SK-N-SH treated with all-trans-retinoic acid at 6 μM for 48 hours (cell line): ENCODE data around the gene CBR1.

Source experiments
- ARNTL ChIP-seq: fragments of 450-650 bp; formaldehyde crosslinking; IDR thresholded peaks from 2 replicates; pipeline ENCODE4 v1.5.0; 2020; ENCODE audit warnings: low read depth, mild to moderate bottlenecking, moderate library complexity, borderline replicate concordance
- BACH2 ChIP-seq: fragments of 250-450 bp; sonication (Bioruptor Pico); IDR thresholded peaks from 2 replicates; pipeline ENCODE4 v1.9.0; 2021; ENCODE audit warnings: mild to moderate bottlenecking, borderline replicate concordance
- CREB5 ChIP-seq: fragments of 250-450 bp; sonication (Bioruptor Pico); IDR thresholded peaks from 2 replicates; pipeline ENCODE4 v1.5.1; 2020; ENCODE audit warnings: low read depth, mild to moderate bottlenecking, moderate library complexity
- ISL1 ChIP-seq: fragments of 250-450 bp; sonication (Bioruptor Pico); IDR thresholded peaks from 2 replicates; pipeline ENCODE4 v2.1.2; 2022; ENCODE audit warnings: mild to moderate bottlenecking, moderate library complexity
- OSR1 ChIP-seq: fragments of 250-450 bp; sonication (Bioruptor Pico); IDR thresholded peaks from 2 replicates; pipeline ENCODE4 v1.8.0; 2022; ENCODE audit warnings: moderate library complexity, mild to moderate bottlenecking, inconsistent platforms
- PATZ1 ChIP-seq: fragments of 250-450 bp; sonication (Bioruptor Pico); IDR thresholded peaks from 2 replicates; pipeline ENCODE4 v1.8.0; 2020; ENCODE audit warnings: mild to moderate bottlenecking, moderate library complexity, borderline replicate concordance
- POU6F1 ChIP-seq: fragments of 250-450 bp; sonication (Bioruptor Pico); IDR thresholded peaks from 2 replicates; pipeline ENCODE4 v1.8.0; 2021; ENCODE audit warnings: low read depth, mild to moderate bottlenecking, moderate library complexity, borderline replicate concordance
- RARB ChIP-seq: fragments of 250-450 bp; sonication (Bioruptor Pico); IDR thresholded peaks from 2 replicates; pipeline ENCODE4 v1.8.0; 2021; ENCODE audit warnings: mild to moderate bottlenecking, moderate library complexity
- TOX ChIP-seq: fragments of 250-450 bp; sonication (Bioruptor Pico); IDR thresholded peaks from 2 replicates; pipeline ENCODE4 v1.8.0; 2021; ENCODE audit warnings: mild to moderate bottlenecking, moderate library complexity, borderline replicate concordance
- ZFP3 ChIP-seq: fragments of 250-450 bp; sonication (Bioruptor Pico); IDR thresholded peaks from 2 replicates; pipeline ENCODE4 v1.5.0; 2020; ENCODE audit warnings: mild to moderate bottlenecking, moderate library complexity
- ZNF565 ChIP-seq: fragments of 450-650 bp; formaldehyde crosslinking; conservative IDR thresholded peaks from 2 replicates; pipeline ENCODE4 v1.5.0; 2020; ENCODE audit warnings: low read depth, mild to moderate bottlenecking, moderate library complexity
- ZNF70 ChIP-seq: fragments of 450-650 bp; formaldehyde crosslinking; IDR thresholded peaks from 2 replicates; pipeline ENCODE4 v1.5.0; 2020; ENCODE audit warnings: mild to moderate bottlenecking, moderate library complexity
- TF ChIP-seq, protein P1 (sequence below): fragments of 250-450 bp; sonication (Bioruptor Pico); IDR thresholded peaks from 2 replicates; pipeline ENCODE4 v1.5.1; 2021; ENCODE audit warnings: mild to moderate bottlenecking, moderate library complexity

DNA sequence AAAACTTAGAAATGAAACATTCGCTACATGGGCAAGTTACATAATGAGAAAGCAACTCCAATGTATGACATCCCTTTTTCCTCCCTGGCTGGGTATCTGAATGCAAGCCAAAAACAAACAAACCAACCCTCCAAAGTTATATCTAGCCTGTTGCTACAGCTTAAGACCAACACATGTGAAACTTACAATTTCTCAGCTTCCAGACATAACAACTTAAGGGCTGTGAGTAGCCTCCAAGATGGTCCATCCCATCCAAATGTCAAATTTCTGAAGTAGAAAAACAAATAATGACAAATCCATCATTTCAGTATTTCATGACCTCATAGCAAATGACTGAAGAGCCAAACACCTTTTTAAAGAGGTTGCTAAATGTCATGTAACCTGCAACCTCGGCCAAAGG is 29.4 kb upstream of the CBR1 start:
- no peak for TF ChIP-seq ZNF565 (CRISPR knock-in tag)
- TF ChIP-seq ISL1 (CRISPR knock-in tag), result no peak
- no peak for TF ChIP-seq OSR1 (CRISPR knock-in tag)
- TF ChIP-seq PATZ1 (CRISPR knock-in tag), result no peak
- TF ChIP-seq ARNTL (CRISPR knock-in tag), result no peak
- no peak for TF ChIP-seq RARB (CRISPR knock-in tag)
- no peak for TF ChIP-seq TOX (CRISPR knock-in tag)
- TF ChIP-seq CREB5, result no peak
- no peak for TF ChIP-seq POU6F1
- TF ChIP-seq ZNF70 (CRISPR knock-in tag), result no peak
- TF ChIP-seq BACH2 (CRISPR knock-in tag), result no peak
- TF ChIP-seq ZFP3 (CRISPR knock-in tag), result no peak
- TF ChIP-seq, protein P1, sequence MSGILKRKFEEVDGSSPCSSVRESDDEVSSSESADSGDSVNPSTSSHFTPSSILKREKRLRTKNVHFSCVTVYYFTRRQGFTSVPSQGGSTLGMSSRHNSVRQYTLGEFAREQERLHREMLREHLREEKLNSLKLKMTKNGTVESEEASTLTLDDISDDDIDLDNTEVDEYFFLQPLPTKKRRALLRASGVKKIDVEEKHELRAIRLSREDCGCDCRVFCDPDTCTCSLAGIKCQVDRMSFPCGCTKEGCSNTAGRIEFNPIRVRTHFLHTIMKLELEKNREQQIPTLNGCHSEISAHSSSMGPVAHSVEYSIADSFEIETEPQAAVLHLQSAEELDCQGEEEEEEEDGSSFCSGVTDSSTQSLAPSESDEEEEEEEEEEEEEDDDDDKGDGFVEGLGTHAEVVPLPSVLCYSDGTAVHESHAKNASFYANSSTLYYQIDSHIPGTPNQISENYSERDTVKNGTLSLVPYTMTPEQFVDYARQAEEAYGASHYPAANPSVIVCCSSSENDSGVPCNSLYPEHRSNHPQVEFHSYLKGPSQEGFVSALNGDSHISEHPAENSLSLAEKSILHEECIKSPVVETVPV (CRISPR knock-in tag), result no peak
